H9 (cell line): Measurements from ENCODE around the gene CHD6. TPM values are rescaled to one million over a fixed set of nuclear protein-coding genes. Genes with fewer than 3 reads are reported as not detected.

ENCODE experiments used
- DNase-seq: peaks from one replicate; pipeline ENCODE4 v3.0.0-alpha.2; 2017
- H2AFZ ChIP-seq: one replicate; pipeline ENCODE4 v1.6.1; 2013; ENCODE audit warnings: mild to moderate bottlenecking, low read length, control low read depth, moderate library complexity
- H2AK5ac ChIP-seq: 2 replicates; pipeline ENCODE4 v1.6.1; 2013; ENCODE audit warnings: low read length, control low read depth, mixed read lengths; ENCODE audit not compliant: insufficient read length
- H2BK120ac ChIP-seq: one replicate; pipeline ENCODE4 v1.6.1; 2013; ENCODE audit warnings: low read depth, mild to moderate bottlenecking, low read length, control low read depth, inconsistent platforms; ENCODE audit not compliant: poor library complexity, severe bottlenecking
- H2BK12ac ChIP-seq: 2 replicates; pipeline ENCODE4 v1.6.1; 2013; ENCODE audit warnings: low read length, control low read depth, mixed read lengths, low read depth; ENCODE audit not compliant: insufficient read length
- H2BK15ac ChIP-seq: 2 replicates; pipeline ENCODE4 v1.6.1; 2013; ENCODE audit warnings: low read depth, low read length, control low read depth
- H2BK20ac ChIP-seq: one replicate; pipeline ENCODE4 v1.6.1; 2013; ENCODE audit warnings: low read depth, mild to moderate bottlenecking, low read length, control low read depth, inconsistent platforms; ENCODE audit not compliant: poor library complexity, severe bottlenecking
- H2BK5ac ChIP-seq: 2 replicates; pipeline ENCODE4 v1.6.1; 2013; ENCODE audit warnings: low read length, control low read depth, mixed read lengths; ENCODE audit not compliant: insufficient read length
- H3K14ac ChIP-seq: 2 replicates; pipeline ENCODE4 v1.6.1; 2013; ENCODE audit warnings: low read length, control low read depth; ENCODE audit not compliant: insufficient read depth
- H3K18ac ChIP-seq: 2 replicates; pipeline ENCODE4 v1.6.1; 2013; ENCODE audit warnings: low read depth, mild to moderate bottlenecking, mixed read lengths, low read length, control low read depth; ENCODE audit not compliant: insufficient read length
- H3K23ac ChIP-seq: 2 replicates; pipeline ENCODE4 v1.6.1; 2013; ENCODE audit warnings: low read length, control low read depth, mixed read lengths, low read depth; ENCODE audit not compliant: insufficient read length
- H3K23me2 ChIP-seq: 2 replicates; pipeline ENCODE4 v1.6.1; 2013; ENCODE audit warnings: low read depth, mild to moderate bottlenecking, mixed read lengths, low read length, control low read depth; ENCODE audit not compliant: insufficient read length, poor library complexity, severe bottlenecking
- H3K27ac ChIP-seq: 2 replicates; pipeline ENCODE4 v1.5.1; 2013; ENCODE audit warnings: low read length, control low read depth, mixed read lengths, low read depth; ENCODE audit not compliant: insufficient read length
- H3K27me3 ChIP-seq: 2 replicates; pipeline ENCODE4 v1.6.1; 2013; ENCODE audit warnings: low read length, control low read depth, inconsistent platforms; ENCODE audit not compliant: insufficient read depth
- H3K4ac ChIP-seq: 2 replicates; pipeline ENCODE4 v1.6.1; 2013; ENCODE audit warnings: low read depth, mild to moderate bottlenecking, control low read depth, inconsistent platforms, low read length, moderate library complexity
- H3K4me1 ChIP-seq: 2 replicates; pipeline ENCODE4 v1.6.1; 2013; ENCODE audit warnings: low read length, control low read depth, inconsistent platforms; ENCODE audit not compliant: insufficient read depth
- H3K4me2 ChIP-seq: 2 replicates; pipeline ENCODE4 v1.6.1; 2013; ENCODE audit warnings: low read length, control low read depth, mixed read lengths; ENCODE audit not compliant: insufficient read length, insufficient read depth
- H3K56ac ChIP-seq: 2 replicates; pipeline ENCODE4 v1.6.1; 2013; ENCODE audit warnings: low read depth, mild to moderate bottlenecking, mixed read lengths, low read length, control low read depth; ENCODE audit not compliant: insufficient read length
- H3K79me1 ChIP-seq: 2 replicates; pipeline ENCODE4 v1.6.1; 2013; ENCODE audit warnings: low read depth, mild to moderate bottlenecking, moderate library complexity, low read length, control low read depth, inconsistent platforms; ENCODE audit not compliant: insufficient read depth, poor library complexity, severe bottlenecking
- H3K79me2 ChIP-seq: 2 replicates; pipeline ENCODE4 v1.6.1; 2013; ENCODE audit warnings: low read length, control low read depth, inconsistent platforms; ENCODE audit not compliant: insufficient read depth
- H3K9ac ChIP-seq: 2 replicates; pipeline ENCODE4 v1.6.1; 2013; ENCODE audit warnings: low read length, control low read depth, mixed read lengths; ENCODE audit not compliant: insufficient read length; ENCODE audit errors: extremely low read depth
- H3K9me3 ChIP-seq: one replicate; pipeline ENCODE4 v1.6.1; 2013; ENCODE audit warnings: low read depth, low read length, inconsistent platforms; ENCODE audit not compliant: control insufficient read depth
- H3T11ph ChIP-seq: one replicate; pipeline ENCODE4 v1.6.1; 2013; ENCODE audit warnings: mild to moderate bottlenecking, low read length, control low read depth, inconsistent platforms
- H4K20me1 ChIP-seq: one replicate; pipeline ENCODE4 v1.6.1; 2013; ENCODE audit not compliant: control insufficient read depth, insufficient read length, insufficient read depth
- H4K5ac ChIP-seq: 2 replicates; pipeline ENCODE4 v1.6.1; 2013; ENCODE audit warnings: low read depth, mild to moderate bottlenecking, mixed read lengths, low read length, control low read depth; ENCODE audit not compliant: insufficient read length
- H4K8ac ChIP-seq: replicated peaks from 2 replicates; pipeline ENCODE4 v1.6.1; 2013; ENCODE audit warnings: low read length, control low read depth, mixed read lengths, low read depth; ENCODE audit not compliant: insufficient read length
- H4K91ac ChIP-seq: 2 replicates; pipeline ENCODE4 v1.6.1; 2013; ENCODE audit warnings: low read depth, mild to moderate bottlenecking, moderate library complexity, mixed read lengths, low read length, control low read depth; ENCODE audit not compliant: insufficient read length
- H3K27ac Mint-ChIP-seq, 3 experiments: 2 replicates in 2 of 3; 3 replicates in 1 of 3; pipeline ENCODE4 v1.8.0; 2020 to 2021; ENCODE audit warnings: mixed read lengths in 3 of 3, mild to moderate bottlenecking in 1 of 3, moderate library complexity in 1 of 3
- H3K27me3 Mint-ChIP-seq: 2 replicates; pipeline ENCODE4 v1.8.0; 2021; ENCODE audit warnings: low read depth, mild to moderate bottlenecking, moderate library complexity, mixed read lengths
- H3K36me3 Mint-ChIP-seq, 3 experiments: 2 replicates in 2 of 3; 3 replicates in 1 of 3; pipeline ENCODE4 v1.8.0; 2020 to 2021; ENCODE audit warnings: low read depth in 3 of 3, mixed read lengths in 3 of 3; ENCODE audit not compliant: insufficient read depth in 1 of 3
- H3K4me1 Mint-ChIP-seq, 2 experiments: 2 replicates each; pipeline ENCODE4 v1.8.0; 2020; ENCODE audit warnings: mixed read lengths in 2 of 2
- H3K4me3 Mint-ChIP-seq, 2 experiments: 2 replicates in 1 of 2; 3 replicates in 1 of 2; pipeline ENCODE4 v1.8.0; 2020 to 2021; ENCODE audit warnings: mild to moderate bottlenecking in 2 of 2, mixed read lengths in 2 of 2, moderate library complexity in 1 of 2
- H3K9me3 Mint-ChIP-seq, 2 experiments: 2 replicates in 1 of 2; 3 replicates in 1 of 2; pipeline ENCODE4 v1.8.0; 2020; ENCODE audit warnings: mild to moderate bottlenecking in 2 of 2, mixed read lengths in 2 of 2, moderate library complexity in 1 of 2
- WGBS: extraction: QIAGEN DNeasy Blood & Tissue Kit; methylation state at CpG from one replicate; pipeline ENCODE4 v1.1.7; 2013; ENCODE audit warnings: missing lambda C conversion rate, low lambda C conversion rate, mixed read lengths; ENCODE audit not compliant: insufficient read length; ENCODE audit errors: extremely low coverage; 5-methylcytosine and 5-hydroxymethylcytosine counted together
- total RNA-seq: library from RNA; stranded (reverse); gene quantifications from 2 replicates; pipeline ENCODE4 v1.2.1, GENCODE V29; 2021
- TF ChIP-seq, protein P1 (sequence below): fragments of 200-600 bp; sonication (generic); conservative IDR thresholded peaks from 3 replicates; pipeline ENCODE4 v1.8.0; 2021; ENCODE audit warnings: antibody characterized with exemption, mild to moderate bottlenecking

Gene CHD6
- total RNA-seq, 1 experiment from 2014 or later = 51.5 TPM

DNA sequence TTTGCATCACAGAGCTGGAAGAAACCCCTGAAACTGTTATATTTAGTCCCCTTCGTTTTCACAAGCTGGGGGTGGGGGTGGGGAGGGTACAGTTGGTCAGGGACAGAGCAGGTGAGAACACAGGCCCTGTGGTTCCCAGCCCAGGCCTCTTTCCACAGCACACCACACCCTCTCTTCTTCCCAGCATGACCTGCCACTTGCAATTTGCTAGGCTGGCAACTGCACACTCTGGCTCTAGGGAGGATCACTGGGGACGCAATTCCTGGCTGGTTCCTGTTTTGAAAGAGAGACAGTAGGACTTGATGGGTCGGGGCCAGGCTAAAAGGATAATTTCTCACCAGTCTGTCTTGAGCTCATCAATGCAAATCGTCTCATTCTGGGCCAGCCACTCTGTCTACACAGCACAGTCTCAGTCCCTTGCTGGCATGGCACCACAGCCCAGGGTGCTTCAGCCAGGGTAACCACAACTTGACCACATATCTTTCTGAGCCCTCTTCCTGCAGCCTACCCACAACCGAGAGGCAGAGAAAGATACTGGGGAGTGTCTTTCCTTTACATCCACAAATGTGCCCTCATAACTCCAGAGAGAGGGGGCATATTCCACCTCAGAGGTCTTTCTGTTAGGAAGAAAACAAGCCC lies 209.9 kb downstream of the CHD6 start:
- Mint-ChIP-seq H3K36me3 (peaks cover 30 to 88% (median 86%) of the 10 kb centered on the region in 3 experiments), H3K27ac (0 out of 7 replicates have a peak overlapping the region, but pooled peaks of 1 of the 3 experiments have one; percentile 11), H3K4me3 (no peak overlapping the region), H3K27me3 (no peaks in the 10 kb centered on the region), H3K4me1 (no peaks in the 10 kb centered on the region), H3K9me3 (no peaks in the 10 kb centered on the region)
- WGBS = no CpG with 5 or more reads among the region's 5 CpGs
- H3K4me2 ChIP-seq = no peak overlapping the region
- DNase-seq = no peak
- no peak overlapping the region for H2BK20ac ChIP-seq
- H2BK15ac ChIP-seq = no peak overlapping the region
- no peaks in the 10 kb centered on the region for H4K20me1 ChIP-seq
- H4K5ac ChIP-seq = no peak overlapping the region
- H3K56ac ChIP-seq = no peak overlapping the region
- no peak overlapping the region for H3K27ac ChIP-seq
- H2BK120ac ChIP-seq = no peak overlapping the region
- H3K4ac ChIP-seq = no peak overlapping the region
- H3K18ac ChIP-seq = no peak overlapping the region
- no peak overlapping the region for H4K91ac ChIP-seq
- H3K14ac ChIP-seq = no peak overlapping the region
- no peak overlapping the region for H2AK5ac ChIP-seq
- H3K9ac ChIP-seq = no peak overlapping the region
- H3K79me1 ChIP-seq = no peaks in the 10 kb centered on the region
- H3K9me3 ChIP-seq = no peaks in the 10 kb centered on the region
- no peak overlapping the region for H2BK5ac ChIP-seq
- H2BK12ac ChIP-seq = no peak overlapping the region
- TF ChIP-seq, protein P1, sequence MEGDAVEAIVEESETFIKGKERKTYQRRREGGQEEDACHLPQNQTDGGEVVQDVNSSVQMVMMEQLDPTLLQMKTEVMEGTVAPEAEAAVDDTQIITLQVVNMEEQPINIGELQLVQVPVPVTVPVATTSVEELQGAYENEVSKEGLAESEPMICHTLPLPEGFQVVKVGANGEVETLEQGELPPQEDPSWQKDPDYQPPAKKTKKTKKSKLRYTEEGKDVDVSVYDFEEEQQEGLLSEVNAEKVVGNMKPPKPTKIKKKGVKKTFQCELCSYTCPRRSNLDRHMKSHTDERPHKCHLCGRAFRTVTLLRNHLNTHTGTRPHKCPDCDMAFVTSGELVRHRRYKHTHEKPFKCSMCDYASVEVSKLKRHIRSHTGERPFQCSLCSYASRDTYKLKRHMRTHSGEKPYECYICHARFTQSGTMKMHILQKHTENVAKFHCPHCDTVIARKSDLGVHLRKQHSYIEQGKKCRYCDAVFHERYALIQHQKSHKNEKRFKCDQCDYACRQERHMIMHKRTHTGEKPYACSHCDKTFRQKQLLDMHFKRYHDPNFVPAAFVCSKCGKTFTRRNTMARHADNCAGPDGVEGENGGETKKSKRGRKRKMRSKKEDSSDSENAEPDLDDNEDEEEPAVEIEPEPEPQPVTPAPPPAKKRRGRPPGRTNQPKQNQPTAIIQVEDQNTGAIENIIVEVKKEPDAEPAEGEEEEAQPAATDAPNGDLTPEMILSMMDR = no peak
- H3K23me2 ChIP-seq = no peaks in the 10 kb centered on the region
- H3K4me1 ChIP-seq = no peaks in the 10 kb centered on the region
- no peaks in the 10 kb centered on the region for H3K79me2 ChIP-seq
- no peak overlapping the region for H3K23ac ChIP-seq
- no peaks in the 10 kb centered on the region for H3K27me3 ChIP-seq
- H2AFZ ChIP-seq = no peak overlapping the region
- H3T11ph ChIP-seq = no peak overlapping the region
- no peak overlapping the region for H4K8ac ChIP-seq
